SK-N-SH treated with all-trans-retinoic acid at 6 μM for 48 hours (cell line): Measurements from ENCODE around the gene CAMSAP3.

ENCODE experiments used
- ATAC-seq: fragments of 200-7000 bp; cut with Tn5 transposase; 3 replicates; pipeline ENCODE4 v1.9.1; 2020; ENCODE audit warnings: mild to moderate bottlenecking, moderate library complexity
- ARNTL ChIP-seq: fragments of 450-650 bp; formaldehyde crosslinking; IDR thresholded peaks from 2 replicates; pipeline ENCODE4 v1.5.0; 2020; ENCODE audit warnings: low read depth, mild to moderate bottlenecking, moderate library complexity, borderline replicate concordance
- BACH2 ChIP-seq: fragments of 250-450 bp; sonication (Bioruptor Pico); IDR thresholded peaks from 2 replicates; pipeline ENCODE4 v1.9.0; 2021; ENCODE audit warnings: mild to moderate bottlenecking, borderline replicate concordance
- CSDC2 ChIP-seq: fragments of 250-450 bp; sonication (Bioruptor Pico); IDR thresholded peaks from 2 replicates; pipeline ENCODE4 v1.5.0; 2020; ENCODE audit warnings: mild to moderate bottlenecking, moderate library complexity
- ESRRG ChIP-seq: fragments of 250-450 bp; sonication (Bioruptor Pico); IDR thresholded peaks from 2 replicates; pipeline ENCODE4 v1.6.1; 2021; ENCODE audit warnings: mild to moderate bottlenecking
- GLIS3 ChIP-seq: fragments of 250-450 bp; sonication (Bioruptor Pico); IDR thresholded peaks from 2 replicates; pipeline ENCODE4 v1.5.0; 2020; ENCODE audit warnings: mild to moderate bottlenecking, moderate library complexity
- OSR1 ChIP-seq: fragments of 250-450 bp; sonication (Bioruptor Pico); IDR thresholded peaks from 2 replicates; pipeline ENCODE4 v1.8.0; 2022; ENCODE audit warnings: moderate library complexity, mild to moderate bottlenecking, inconsistent platforms
- PATZ1 ChIP-seq: fragments of 250-450 bp; sonication (Bioruptor Pico); IDR thresholded peaks from 2 replicates; pipeline ENCODE4 v1.8.0; 2020; ENCODE audit warnings: mild to moderate bottlenecking, moderate library complexity, borderline replicate concordance
- PPARA ChIP-seq: fragments of 250-450 bp; sonication (Bioruptor Pico); IDR thresholded peaks from 2 replicates; pipeline ENCODE4 v1.5.0; 2020; ENCODE audit warnings: mild to moderate bottlenecking, borderline replicate concordance
- RARB ChIP-seq: fragments of 250-450 bp; sonication (Bioruptor Pico); IDR thresholded peaks from 2 replicates; pipeline ENCODE4 v1.8.0; 2021; ENCODE audit warnings: mild to moderate bottlenecking, moderate library complexity
- SNAI2 ChIP-seq: fragments of 250-450 bp; sonication (Bioruptor Pico); IDR thresholded peaks from 2 replicates; pipeline ENCODE4 v1.5.0; 2020; ENCODE audit warnings: mild to moderate bottlenecking, moderate library complexity
- TCF4 ChIP-seq: fragments of 250-450 bp; sonication (Bioruptor Pico); IDR thresholded peaks from 2 replicates; pipeline ENCODE4 v1.8.0; 2021; ENCODE audit warnings: mild to moderate bottlenecking, moderate library complexity, borderline replicate concordance
- TOX ChIP-seq: fragments of 250-450 bp; sonication (Bioruptor Pico); IDR thresholded peaks from 2 replicates; pipeline ENCODE4 v1.8.0; 2021; ENCODE audit warnings: mild to moderate bottlenecking, moderate library complexity, borderline replicate concordance
- ZC3H10 ChIP-seq: fragments of 250-450 bp; sonication (Bioruptor Pico); IDR thresholded peaks from 2 replicates; pipeline ENCODE4 v1.5.1; 2021; ENCODE audit warnings: mild to moderate bottlenecking, moderate library complexity
- ZFP3 ChIP-seq: fragments of 250-450 bp; sonication (Bioruptor Pico); IDR thresholded peaks from 2 replicates; pipeline ENCODE4 v1.5.0; 2020; ENCODE audit warnings: mild to moderate bottlenecking, moderate library complexity
- ZFP30 ChIP-seq: fragments of 450-650 bp; formaldehyde crosslinking; IDR thresholded peaks from 2 replicates; pipeline ENCODE4 v1.5.0; 2022; ENCODE audit warnings: mild to moderate bottlenecking, moderate library complexity
- ZNF70 ChIP-seq: fragments of 450-650 bp; formaldehyde crosslinking; IDR thresholded peaks from 2 replicates; pipeline ENCODE4 v1.5.0; 2020; ENCODE audit warnings: mild to moderate bottlenecking, moderate library complexity
- ZNF8 ChIP-seq: fragments of 450-650 bp; formaldehyde crosslinking; IDR thresholded peaks from 2 replicates; pipeline ENCODE4 v1.5.0; 2020; ENCODE audit warnings: mild to moderate bottlenecking, moderate library complexity
- TF ChIP-seq, protein P1 (sequence below): fragments of 250-450 bp; sonication (Bioruptor Pico); IDR thresholded peaks from 2 replicates; pipeline ENCODE4 v1.5.1; 2021; ENCODE audit warnings: mild to moderate bottlenecking, moderate library complexity
- TF ChIP-seq, protein P2 (sequence below): fragments of 250-450 bp; sonication (Bioruptor Pico); IDR thresholded peaks from 2 replicates; pipeline ENCODE4 v1.8.0; 2021; ENCODE audit warnings: low read depth, mild to moderate bottlenecking, moderate library complexity, borderline replicate concordance
- TF ChIP-seq, protein P3 (sequence below): fragments of 250-450 bp; sonication (Bioruptor Pico); IDR thresholded peaks from 2 replicates; pipeline ENCODE4 v1.5.1; 2020; ENCODE audit warnings: low read depth, mild to moderate bottlenecking, moderate library complexity

Gene CAMSAP3

GRCh38 chr19:7562646-7563393 lies 32.8 kb upstream of the CAMSAP3 start:
- 0 out of 2 replicates have a peak, but pooled peaks have one; percentile 70 for TF ChIP-seq CSDC2 (CRISPR knock-in tag)
- TF ChIP-seq ZNF70 (CRISPR knock-in tag), result no peak
- TF ChIP-seq TOX, result no peak
- TF ChIP-seq, protein P1, sequence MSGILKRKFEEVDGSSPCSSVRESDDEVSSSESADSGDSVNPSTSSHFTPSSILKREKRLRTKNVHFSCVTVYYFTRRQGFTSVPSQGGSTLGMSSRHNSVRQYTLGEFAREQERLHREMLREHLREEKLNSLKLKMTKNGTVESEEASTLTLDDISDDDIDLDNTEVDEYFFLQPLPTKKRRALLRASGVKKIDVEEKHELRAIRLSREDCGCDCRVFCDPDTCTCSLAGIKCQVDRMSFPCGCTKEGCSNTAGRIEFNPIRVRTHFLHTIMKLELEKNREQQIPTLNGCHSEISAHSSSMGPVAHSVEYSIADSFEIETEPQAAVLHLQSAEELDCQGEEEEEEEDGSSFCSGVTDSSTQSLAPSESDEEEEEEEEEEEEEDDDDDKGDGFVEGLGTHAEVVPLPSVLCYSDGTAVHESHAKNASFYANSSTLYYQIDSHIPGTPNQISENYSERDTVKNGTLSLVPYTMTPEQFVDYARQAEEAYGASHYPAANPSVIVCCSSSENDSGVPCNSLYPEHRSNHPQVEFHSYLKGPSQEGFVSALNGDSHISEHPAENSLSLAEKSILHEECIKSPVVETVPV (CRISPR knock-in tag), result no peak
- TF ChIP-seq, all 23 proteins: peak for 1
- ATAC-seq, result no peak

GRCh38 chr19:7564866-7565265 lies 30.8 kb upstream of the CAMSAP3 start:
- TF ChIP-seq ZFP3 (CRISPR knock-in tag) (no peak), GLIS3 (no peak), SNAI2 (CRISPR knock-in tag) (no peak)
- TF ChIP-seq, protein P1 (CRISPR knock-in tag), result no peak
- ATAC-seq, result no peak

- TF ChIP-seq, protein P2, sequence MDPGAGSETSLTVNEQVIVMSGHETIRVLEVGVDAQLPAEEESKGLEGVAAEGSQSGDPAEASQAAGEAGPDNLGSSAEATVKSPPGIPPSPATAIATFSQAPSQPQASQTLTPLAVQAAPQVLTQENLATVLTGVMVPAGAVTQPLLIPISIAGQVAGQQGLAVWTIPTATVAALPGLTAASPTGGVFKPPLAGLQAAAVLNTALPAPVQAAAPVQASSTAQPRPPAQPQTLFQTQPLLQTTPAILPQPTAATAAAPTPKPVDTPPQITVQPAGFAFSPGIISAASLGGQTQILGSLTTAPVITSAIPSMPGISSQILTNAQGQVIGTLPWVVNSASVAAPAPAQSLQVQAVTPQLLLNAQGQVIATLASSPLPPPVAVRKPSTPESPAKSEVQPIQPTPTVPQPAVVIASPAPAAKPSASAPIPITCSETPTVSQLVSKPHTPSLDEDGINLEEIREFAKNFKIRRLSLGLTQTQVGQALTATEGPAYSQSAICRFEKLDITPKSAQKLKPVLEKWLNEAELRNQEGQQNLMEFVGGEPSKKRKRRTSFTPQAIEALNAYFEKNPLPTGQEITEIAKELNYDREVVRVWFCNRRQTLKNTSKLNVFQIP, result no peak
- TF ChIP-seq ESRRG (CRISPR knock-in tag), result no peak
- TF ChIP-seq CSDC2 (CRISPR knock-in tag), result no peak
- TF ChIP-seq ZFP3 (CRISPR knock-in tag), result no peak
- TF ChIP-seq TCF4 (CRISPR knock-in tag), result no peak
- TF ChIP-seq ARNTL (CRISPR knock-in tag), result no peak
- TF ChIP-seq BACH2 (CRISPR knock-in tag), result no peak
- no peak for TF ChIP-seq PATZ1 (CRISPR knock-in tag)
- no peak for TF ChIP-seq GLIS3
- no peak for TF ChIP-seq ZFP30 (CRISPR knock-in tag)
- no peak for TF ChIP-seq RARB (CRISPR knock-in tag)
- TF ChIP-seq, protein P1 (CRISPR knock-in tag), result no peak
- TF ChIP-seq SNAI2 (CRISPR knock-in tag), result no peak
- no peak for TF ChIP-seq ZNF8 (CRISPR knock-in tag)
- TF ChIP-seq ZC3H10 (CRISPR knock-in tag), result no peak
- TF ChIP-seq PPARA (CRISPR knock-in tag), result no peak
- TF ChIP-seq OSR1 (CRISPR knock-in tag), result no peak
- TF ChIP-seq, all 23 proteins: peak for 0
- ATAC-seq, result no peak
These were observed 30.3 kb upstream of the CAMSAP3 start for GRCh38 chr19:7565332-7565731.

- no peak for ATAC-seq
- TF ChIP-seq TOX, result no peak
- no peak for TF ChIP-seq CSDC2 (CRISPR knock-in tag)
- TF ChIP-seq PPARA (CRISPR knock-in tag), result no peak
- TF ChIP-seq ZFP3 (CRISPR knock-in tag), result no peak
- TF ChIP-seq, protein P3, sequence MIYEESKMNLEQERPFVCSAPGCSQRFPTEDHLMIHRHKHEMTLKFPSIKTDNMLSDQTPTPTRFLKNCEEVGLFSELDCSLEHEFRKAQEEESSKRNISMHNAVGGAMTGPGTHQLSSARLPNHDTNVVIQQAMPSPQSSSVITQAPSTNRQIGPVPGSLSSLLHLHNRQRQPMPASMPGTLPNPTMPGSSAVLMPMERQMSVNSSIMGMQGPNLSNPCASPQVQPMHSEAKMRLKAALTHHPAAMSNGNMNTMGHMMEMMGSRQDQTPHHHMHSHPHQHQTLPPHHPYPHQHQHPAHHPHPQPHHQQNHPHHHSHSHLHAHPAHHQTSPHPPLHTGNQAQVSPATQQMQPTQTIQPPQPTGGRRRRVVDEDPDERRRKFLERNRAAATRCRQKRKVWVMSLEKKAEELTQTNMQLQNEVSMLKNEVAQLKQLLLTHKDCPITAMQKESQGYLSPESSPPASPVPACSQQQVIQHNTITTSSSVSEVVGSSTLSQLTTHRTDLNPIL (CRISPR knock-in tag), result no peak
- no peak for TF ChIP-seq ESRRG (CRISPR knock-in tag)
- no peak for TF ChIP-seq GLIS3
- no peak for TF ChIP-seq ZNF70 (CRISPR knock-in tag)
- no peak for TF ChIP-seq ARNTL (CRISPR knock-in tag)
- no peak for TF ChIP-seq RARB (CRISPR knock-in tag)
- no peak for TF ChIP-seq ZC3H10 (CRISPR knock-in tag)
- TF ChIP-seq, protein P1 (CRISPR knock-in tag), result no peak
- no peak for TF ChIP-seq ZFP30 (CRISPR knock-in tag)
- TF ChIP-seq, protein P2, result no peak
These were observed 24.9 kb upstream of the CAMSAP3 start for GRCh38 chr19:7570761-7571160.
